Measurements from ENCODE around the gene CACNA2D3.

DNA sequence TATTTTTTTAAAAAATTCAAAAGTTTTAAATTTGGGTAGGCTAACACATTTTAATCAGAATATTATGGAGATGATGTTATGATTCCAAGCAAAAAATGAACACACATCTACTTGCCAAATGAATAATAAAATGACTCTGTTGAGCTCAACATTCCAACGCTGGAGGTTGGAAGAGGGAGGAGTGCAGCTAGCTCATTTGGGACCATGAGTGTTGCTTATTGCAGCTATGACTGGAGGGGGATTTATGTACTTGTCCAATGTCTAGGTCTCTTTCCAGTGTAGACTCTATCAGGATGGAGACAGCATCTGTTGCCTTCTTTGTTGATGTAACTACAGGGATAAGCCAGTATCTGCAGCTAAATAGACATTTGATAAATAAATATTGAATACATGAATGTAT lies 310.6 kb downstream of the CACNA2D3 start:
- no peak for TF ChIP-seq FOXP2 (optimal IDR thresholded peaks at IDR 0.05; ENCODE audit: control extremely low read depth, extremely low read length, insufficient read depth)
- no peak for TF ChIP-seq POLR2AphosphoS5 (IDR thresholded peaks at IDR 0.05; ENCODE audit: borderline replicate concordance, low read depth, low read length)
